ENCODE measurements around the gene PHLDA2.
A peak's percentile ranks its signal among the peaks of the same experiment; 100 is the strongest.

DNA sequence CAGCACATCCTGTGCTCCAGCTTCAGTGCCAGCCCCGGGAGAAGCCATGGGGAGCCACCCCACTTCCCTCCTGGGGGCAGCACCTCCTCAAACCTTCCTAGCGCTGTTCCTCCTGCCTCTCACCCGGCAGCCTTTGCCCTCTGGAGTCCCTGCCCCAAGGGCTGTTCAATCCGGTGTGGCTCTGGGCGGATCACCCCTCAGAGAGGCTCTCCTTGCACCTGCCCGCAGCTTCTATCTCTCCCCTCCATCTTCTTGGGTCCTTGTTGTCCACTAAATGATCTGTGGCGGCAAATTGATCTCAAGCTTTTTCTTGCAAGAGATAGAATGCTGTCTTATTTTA lies 25.6 kb downstream of the PHLDA2 start:
- TF ChIP-seq CTCF (IDR thresholded peaks at IDR 0.05) (peak; percentile 31; the same call in 2 of the 3 replicates), RAD21 (conservative IDR thresholded peaks at IDR 0.05 in 1 of 2, IDR thresholded peaks at IDR 0.05 in 1 of 2) (peak; percentile 24 to 29; a peak in 2 of 5 replicates), USF2 (IDR thresholded peaks at IDR 0.05) (no peak), CHD2 (IDR thresholded peaks at IDR 0.05; ENCODE audit: low read length, partially characterized antibody) (no peak), SREBF2 (IDR thresholded peaks at IDR 0.05) (no peak), PHF8 (IDR thresholded peaks at IDR 0.05; ENCODE audit: borderline replicate concordance, low read depth) (no peak), EP300 (IDR thresholded peaks at IDR 0.05) (no peak), SMC3 (IDR thresholded peaks at IDR 0.05) (no peak), GATA3 (IDR thresholded peaks at IDR 0.05; ENCODE audit: borderline replicate concordance) (no peak), ZFP36 (IDR thresholded peaks at IDR 0.05; ENCODE audit: borderline replicate concordance, partially characterized antibody) (no peak), ESRRA (IDR thresholded peaks at IDR 0.05; ENCODE audit: borderline replicate concordance, low read length) (no peak)
- TF ChIP-seq, protein P1, sequence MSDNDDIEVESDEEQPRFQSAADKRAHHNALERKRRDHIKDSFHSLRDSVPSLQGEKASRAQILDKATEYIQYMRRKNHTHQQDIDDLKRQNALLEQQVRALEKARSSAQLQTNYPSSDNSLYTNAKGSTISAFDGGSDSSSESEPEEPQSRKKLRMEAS (IDR thresholded peaks at IDR 0.05) = no peak

All from A549 (cell line).